HCT116 (cell line): ENCODE measurements around the gene PLA2G2C. TPM values are rescaled to one million over a fixed set of nuclear protein-coding genes. Genes with fewer than 3 reads are reported as not detected.

ENCODE experiments used
- ATAC-seq: fragments of 200-7000 bp; cut with Tn5 transposase; 2 replicates; pipeline ENCODE4 v1.9.1; 2020; ENCODE audit warnings: mild to moderate bottlenecking, moderate library complexity
- BruUV-seq: library from RNA; stranded (reverse); fragments of 400-500 nt; replicated peaks from 2 replicates; lab custom pipeline; 2021; lab: Mats Ljungman, UMichigan
- CTCF ChIA-PET: fragments of 300-600 bp; sonication (Branson Sonifier 250); formaldehyde crosslinking; loops from one replicate; lab custom pipeline; 2021; ENCODE audit warnings: antibody characterized with exemption; lab: Charles Lee
- POLR2A ChIA-PET: fragments of 300-600, 350-600 bp; sonication (Branson Sonifier 250); formaldehyde crosslinking; loops from one replicate; lab custom pipeline; 2021; ENCODE audit warnings: antibody characterized with exemption; lab: Charles Lee
- RAD21 ChIA-PET, 2 experiments: fragments of 300-600 bp; sonication (Branson Sonifier 250); formaldehyde crosslinking; loops; one replicate each; lab custom pipeline; 2023; ENCODE audit warnings: low total read pairs in 2 of 2; ENCODE audit not compliant: uncharacterized antibody in 2 of 2, unreplicated experiment in 2 of 2, low non-redundant PET in 1 of 2; lab: Charles Lee
- DNase-seq: peaks from one replicate; pipeline ENCODE4 v3.0.0-alpha.2; 2010; ENCODE audit warnings: low read depth, low spot score
- H2AFZ ChIP-seq: fragments of 200-600 bp; shearing (Covaris generic), sonication (generic); 2 replicates; pipeline ENCODE4 v1.6.1; 2017; ENCODE audit warnings: low read depth, mixed run types, mixed read lengths, antibody characterized with exemption, low read length; ENCODE audit not compliant: poor library complexity, severe bottlenecking
- H3K27ac ChIP-seq: 2 replicates; pipeline ENCODE4 v1.5.1; 2012; ENCODE audit warnings: low read depth, low read length
- H3K27me3 ChIP-seq: fragments of 200-600 bp; sonication (generic); 2 replicates; pipeline ENCODE4 v1.6.1; 2016; ENCODE audit warnings: mixed run types, low read length, mixed read lengths; ENCODE audit not compliant: insufficient read depth
- H3K36me3 ChIP-seq, 2 experiments: fragments of 200-500 bp in 1 of 2; fragments of 200-600 bp in 1 of 2; sonication (Bioruptor generic) in 1 of 2; sonication (generic) in 1 of 2; 2 replicates each; pipeline versions ENCODE4 v1.5.1 to v1.6.1; 2014 to 2016; ENCODE audit warnings: low read length in 2 of 2, inconsistent platforms in 1 of 2, mixed read lengths in 1 of 2, mixed run types in 1 of 2; ENCODE audit not compliant: insufficient read depth in 2 of 2, control insufficient read depth in 1 of 2
- H3K4me1 ChIP-seq, 2 experiments: fragments of 200-600 bp in 1 of 2; sonication (generic) in 1 of 2; 2 replicates each; pipeline versions ENCODE4 v1.5.1 to v1.6.1; 2012 to 2017; ENCODE audit warnings: low read length in 2 of 2, inconsistent platforms in 1 of 2, mild to moderate bottlenecking in 1 of 2, mixed read lengths in 1 of 2, mixed run types in 1 of 2, moderate library complexity in 1 of 2; ENCODE audit not compliant: insufficient read depth in 2 of 2, control insufficient read depth in 1 of 2
- H3K4me2 ChIP-seq: fragments of 200-600 bp; sonication (generic); 2 replicates; pipeline ENCODE4 v1.6.1; 2017; ENCODE audit warnings: mixed run types, low read length, mixed read lengths
- H3K4me3 ChIP-seq, 2 experiments: fragments of 200-600 bp in 1 of 2; sonication (generic) in 1 of 2; replicated peaks in 1 of 2; 2 replicates each; pipeline ENCODE4 v1.5.1; 2011 to 2016; ENCODE audit warnings: low read length in 2 of 2, control low read depth in 1 of 2, low read depth in 1 of 2, mild to moderate bottlenecking in 1 of 2, mixed read lengths in 1 of 2, mixed run types in 1 of 2
- H3K79me2 ChIP-seq: fragments of 200-600 bp; sonication (generic); 2 replicates; pipeline ENCODE4 v1.6.1; 2017; ENCODE audit warnings: mild to moderate bottlenecking, mixed run types, low read length, moderate library complexity, mixed read lengths; ENCODE audit not compliant: insufficient read depth
- H3K9ac ChIP-seq: fragments of 200-600 bp; sonication (generic); 2 replicates; pipeline ENCODE4 v1.6.1; 2016; ENCODE audit warnings: low read length, mixed read lengths
- H3K9me2 ChIP-seq: fragments of 200-600 bp; sonication (generic), shearing (Covaris generic); 2 replicates; pipeline ENCODE4 v1.6.1; 2017; ENCODE audit warnings: mixed run types, mild to moderate bottlenecking, moderate library complexity; ENCODE audit not compliant: insufficient read depth
- H3K9me3 ChIP-seq, 2 experiments: fragments of 200-500 bp in 1 of 2; fragments of 200-600 bp in 1 of 2; sonication (Bioruptor generic) in 1 of 2; sonication (generic) in 1 of 2; 2 replicates each; pipeline ENCODE4 v1.6.1; 2014 to 2017; ENCODE audit warnings: low read length in 2 of 2, mixed read lengths in 2 of 2, inconsistent platforms in 1 of 2, low read depth in 1 of 2, mild to moderate bottlenecking in 1 of 2, mixed run types in 1 of 2, moderate library complexity in 1 of 2; ENCODE audit not compliant: control insufficient read depth in 1 of 2, insufficient read depth in 1 of 2
- H4K20me1 ChIP-seq: fragments of 200-600 bp; sonication (generic), shearing (Covaris generic); 2 replicates; pipeline ENCODE4 v1.6.1; 2017; ENCODE audit warnings: mixed run types, mild to moderate bottlenecking, moderate library complexity; ENCODE audit not compliant: insufficient read depth
- CBX3 ChIP-seq: IDR thresholded peaks from 2 replicates; pipeline ENCODE4 v1.6.1; 2012; ENCODE audit warnings: low read depth
- ELF1 ChIP-seq: IDR thresholded peaks from 2 replicates; pipeline ENCODE4 v1.6.1; 2012; ENCODE audit warnings: low read depth, borderline replicate concordance
- EZH2phosphoT487 ChIP-seq: fragments of 200-600 bp; IDR thresholded peaks from 2 replicates; pipeline ENCODE4 v1.6.1; 2018; ENCODE audit warnings: antibody characterized with exemption, borderline replicate concordance
- FOSL1 ChIP-seq: IDR thresholded peaks from 2 replicates; pipeline ENCODE4 v1.6.1; 2012; ENCODE audit warnings: low read depth
- POLR2A ChIP-seq: IDR thresholded peaks from 2 replicates; pipeline ENCODE4 v1.7.0; 2011; ENCODE audit warnings: borderline replicate concordance; ENCODE audit not compliant: insufficient read depth, insufficient read length; ENCODE audit errors: extremely low read depth
- POLR2AphosphoS5 ChIP-seq: IDR thresholded peaks from 2 replicates; pipeline ENCODE4 v1.6.1; 2011; ENCODE audit warnings: mild to moderate bottlenecking, low read depth, low read length, moderate library complexity
- RAD21 ChIP-seq: IDR thresholded peaks from 2 replicates; pipeline ENCODE4 v1.6.1; 2012; ENCODE audit warnings: low read depth, mild to moderate bottlenecking
- SIN3A ChIP-seq: IDR thresholded peaks from 2 replicates; pipeline ENCODE4 v1.6.1; 2012; ENCODE audit warnings: low read depth
- TCF7L2 ChIP-seq: IDR thresholded peaks from 2 replicates; pipeline ENCODE4 v1.7.0; 2011; ENCODE audit warnings: borderline replicate concordance, inconsistent platforms; ENCODE audit not compliant: insufficient read depth, insufficient read length; ENCODE audit errors: extremely low read depth
- YY1 ChIP-seq: IDR thresholded peaks from 2 replicates; pipeline ENCODE4 v1.6.1; 2011; ENCODE audit warnings: low read length, low read depth, moderate library complexity, mild to moderate bottlenecking; ENCODE audit not compliant: insufficient replicate concordance; ENCODE audit errors: extremely low read depth
- intact Hi-C: fragments of 100-400 bp; cut with micrococcal nuclease; formaldehyde crosslinking; loops from 2 replicates; pipeline ENCODE4 v1.10.0; 2022
- total RNA-seq: library from RNA; stranded (reverse); gene quantifications from one replicate; pipeline ENCODE4 v1.2.1, GENCODE V29; 2021; ENCODE audit not compliant: unreplicated experiment
- TF ChIP-seq, protein P1 (sequence below), 3 experiments: fragments of 200-600 bp in 1 of 3; sonication (generic) in 1 of 3; IDR thresholded peaks in 2 of 3; conservative IDR thresholded peaks in 1 of 3; 2 replicates each; pipeline ENCODE4 v1.5.1; 2012 to 2017; ENCODE audit warnings: low read depth in 2 of 3, low read length in 2 of 3, antibody characterized with exemption in 1 of 3, borderline replicate concordance in 1 of 3, control low read depth in 1 of 3, mild to moderate bottlenecking in 1 of 3, mixed read lengths in 1 of 3, mixed run types in 1 of 3, moderate library complexity in 1 of 3; ENCODE audit not compliant: insufficient read depth in 1 of 3

Gene PLA2G2C
- total RNA-seq, 1 experiment from 2014 or later, result not detected

DNA sequence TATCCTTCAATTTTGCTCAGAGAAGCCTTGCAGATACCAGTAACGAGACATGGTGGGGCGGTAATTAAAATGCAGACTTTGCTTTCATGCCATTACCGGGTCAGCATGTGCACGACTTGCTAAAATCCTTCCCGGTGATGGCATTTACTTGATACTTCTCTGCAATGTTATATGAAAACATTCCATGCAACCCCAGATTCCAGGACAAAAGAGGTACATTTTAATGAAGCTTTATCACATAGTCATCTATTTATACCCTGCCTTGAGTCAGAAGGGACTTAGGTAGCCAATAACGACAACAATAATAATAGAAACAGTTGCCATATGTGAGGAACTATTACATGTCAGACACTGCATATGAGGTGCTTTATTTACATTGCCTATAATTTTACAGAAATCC, 29.4 kb upstream of the PLA2G2C start:
- no peak overlapping the region for H3K4me3 ChIP-seq
- H3K36me3 ChIP-seq, result no peaks in the 10 kb centered on the region
- H3K4me2 ChIP-seq, result no peak overlapping the region
- DNase-seq (no peak), ATAC-seq (no peak)
- CTCF ChIA-PET, result interaction anchor here (1.0 to 1.2 kb wide), 2 partner anchors 9 to 279 kb away, joined by 3 read pairs; no protein-coding TSS in a partner anchor
- no TSS peak for BruUV-seq
- no peaks in the 10 kb centered on the region for H4K20me1 ChIP-seq
- TF ChIP-seq CBX3 (no peak), YY1 (no peak), TCF7L2 (no peak), SIN3A (no peak), POLR2AphosphoS5 (no peak), POLR2A (no peak), FOSL1 (no peak), EZH2phosphoT487 (no peak), RAD21 (no peak), ELF1 (no peak)
- TF ChIP-seq, protein P1, sequence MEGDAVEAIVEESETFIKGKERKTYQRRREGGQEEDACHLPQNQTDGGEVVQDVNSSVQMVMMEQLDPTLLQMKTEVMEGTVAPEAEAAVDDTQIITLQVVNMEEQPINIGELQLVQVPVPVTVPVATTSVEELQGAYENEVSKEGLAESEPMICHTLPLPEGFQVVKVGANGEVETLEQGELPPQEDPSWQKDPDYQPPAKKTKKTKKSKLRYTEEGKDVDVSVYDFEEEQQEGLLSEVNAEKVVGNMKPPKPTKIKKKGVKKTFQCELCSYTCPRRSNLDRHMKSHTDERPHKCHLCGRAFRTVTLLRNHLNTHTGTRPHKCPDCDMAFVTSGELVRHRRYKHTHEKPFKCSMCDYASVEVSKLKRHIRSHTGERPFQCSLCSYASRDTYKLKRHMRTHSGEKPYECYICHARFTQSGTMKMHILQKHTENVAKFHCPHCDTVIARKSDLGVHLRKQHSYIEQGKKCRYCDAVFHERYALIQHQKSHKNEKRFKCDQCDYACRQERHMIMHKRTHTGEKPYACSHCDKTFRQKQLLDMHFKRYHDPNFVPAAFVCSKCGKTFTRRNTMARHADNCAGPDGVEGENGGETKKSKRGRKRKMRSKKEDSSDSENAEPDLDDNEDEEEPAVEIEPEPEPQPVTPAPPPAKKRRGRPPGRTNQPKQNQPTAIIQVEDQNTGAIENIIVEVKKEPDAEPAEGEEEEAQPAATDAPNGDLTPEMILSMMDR (IDR thresholded peaks at IDR 0.05 in 2 of 3, conservative IDR thresholded peaks at IDR 0.05 in 1 of 3; ENCODE audit: borderline replicate concordance in 1 of 3, insufficient read depth in 1 of 3, low read depth in 2 of 3, low read length in 2 of 3), result no peak
- no peaks in the 10 kb centered on the region for H3K9me2 ChIP-seq
- H3K27ac ChIP-seq, result no peak overlapping the region
- no peak overlapping the region for H2AFZ ChIP-seq
- no peaks in the 10 kb centered on the region for H3K9me3 ChIP-seq
- H3K79me2 ChIP-seq, result no peaks in the 10 kb centered on the region
- POLR2A ChIA-PET, result no interaction called here
- no peak overlapping the region for H3K9ac ChIP-seq
- RAD21 ChIA-PET, result no interaction called here
- peaks cover 9 to 27% of the 10 kb centered on the region in 2 experiments for H3K4me1 ChIP-seq
- intact Hi-C loops, result loop anchor here (10.0 kb wide), 2 partner anchors 149 to 419 kb away; partner anchors contain the start of gene PINK1
- no peaks in the 10 kb centered on the region for H3K27me3 ChIP-seq
